Fibroblast of lung (primary cell): Measurements from ENCODE around the gene PDZK1. TPM values are rescaled to one million over a fixed set of nuclear protein-coding genes. Genes with fewer than 3 reads are reported as not detected.

Experiments
- DNase-seq, 2 donors: peaks; one replicate each; pipeline versions ENCODE4 v3.0.0 to v3.0.0-alpha.2; 2010; ENCODE audit warnings: low read depth in 2 of 2
- H2AFZ ChIP-seq: 2 replicates; pipeline ENCODE4 v1.5.1; 2012; ENCODE audit warnings: low read length, control low read depth, inconsistent platforms
- H3K27ac ChIP-seq: 2 replicates; pipeline ENCODE4 v1.5.1; 2011; ENCODE audit warnings: low read length, control low read depth; ENCODE audit not compliant: insufficient read depth
- H3K27me3 ChIP-seq: 2 replicates; pipeline ENCODE4 v1.5.1; 2011; ENCODE audit warnings: mild to moderate bottlenecking, low read length; ENCODE audit not compliant: control insufficient read depth, insufficient read depth
- H3K36me3 ChIP-seq: 2 replicates; pipeline ENCODE4 v1.5.1; 2011; ENCODE audit warnings: low read length; ENCODE audit not compliant: control insufficient read depth, insufficient read depth
- H3K4me1 ChIP-seq: 2 replicates; pipeline ENCODE4 v1.5.1; 2011; ENCODE audit warnings: low read length; ENCODE audit not compliant: control insufficient read depth, insufficient read depth; ENCODE audit errors: extremely low read depth
- H3K4me2 ChIP-seq: 2 replicates; pipeline ENCODE4 v1.5.1; 2011; ENCODE audit warnings: low read length, control low read depth; ENCODE audit not compliant: insufficient read depth; ENCODE audit errors: extremely low read depth
- H3K4me3 ChIP-seq, 4 experiments: fragments of 200-600 bp in 1 of 4; sonication (generic) in 1 of 4; replicated peaks in 1 of 4; 2 replicates each; pipeline ENCODE4 v1.5.1; 2011 to 2016; ENCODE audit warnings: low read length in 4 of 4, low read depth in 3 of 4, mild to moderate bottlenecking in 3 of 4, control low read depth in 2 of 4, inconsistent platforms in 1 of 4, mixed read lengths in 1 of 4; ENCODE audit not compliant: insufficient read depth in 1 of 4; ENCODE audit errors: control extremely low read depth in 1 of 4
- H3K79me2 ChIP-seq: 2 replicates; pipeline ENCODE4 v1.5.1; 2012; ENCODE audit warnings: mild to moderate bottlenecking, low read length, inconsistent platforms; ENCODE audit not compliant: control insufficient read depth, insufficient read depth
- H3K9ac ChIP-seq: 2 replicates; pipeline ENCODE4 v1.5.1; 2011; ENCODE audit warnings: mild to moderate bottlenecking, low read length, control low read depth; ENCODE audit not compliant: insufficient read depth
- H3K9me3 ChIP-seq: 2 replicates; pipeline ENCODE4 v1.5.1; 2012; ENCODE audit warnings: low read depth, low read length; ENCODE audit not compliant: control insufficient read depth, insufficient read depth
- H4K20me1 ChIP-seq: 2 replicates; pipeline ENCODE4 v1.5.1; 2011; ENCODE audit warnings: low read length; ENCODE audit not compliant: control insufficient read depth, insufficient read depth; ENCODE audit errors: extremely low read depth
- EZH2 ChIP-seq: IDR thresholded peaks from 2 replicates; pipeline ENCODE4 v1.5.1; 2012; ENCODE audit warnings: low read length, control low read depth, mild to moderate bottlenecking; ENCODE audit errors: missing control alignments
- polyA plus RNA-seq, 2 donors: library from polyadenylated mRNA; depleted of rRNA in 1 of 2; stranded (reverse) in 1 of 2; unstranded in 1 of 2; fragments of >200 nt; gene quantifications; 2 replicates each; pipeline ENCODE4 v1.2.1, GENCODE V29; 2011 to 2012; ENCODE audit warnings: missing spikeins in 1 of 2
- total RNA-seq: library from RNA; depleted of rRNA; stranded (reverse); fragments of >200 nt; gene quantifications from 2 replicates; pipeline ENCODE4 v1.2.1, GENCODE V29; 2014
- TF ChIP-seq, protein P1 (sequence below), 2 donors: IDR thresholded peaks in 1 of 2; conservative IDR thresholded peaks in 1 of 2; 1 replicate in 1 of 2; 2 replicates in 1 of 2; pipeline ENCODE4 v1.5.1; 2011 to 2012; ENCODE audit warnings: low read length in 2 of 2, control low read depth in 1 of 2, inconsistent platforms in 1 of 2, low read depth in 1 of 2, mild to moderate bottlenecking in 1 of 2

Gene PDZK1
- total and polyA plus RNA-seq, 2 donors (not counting 1 experiment from before 2014, with no cell fraction given), result 0.91 to 1.5 TPM

DNA sequence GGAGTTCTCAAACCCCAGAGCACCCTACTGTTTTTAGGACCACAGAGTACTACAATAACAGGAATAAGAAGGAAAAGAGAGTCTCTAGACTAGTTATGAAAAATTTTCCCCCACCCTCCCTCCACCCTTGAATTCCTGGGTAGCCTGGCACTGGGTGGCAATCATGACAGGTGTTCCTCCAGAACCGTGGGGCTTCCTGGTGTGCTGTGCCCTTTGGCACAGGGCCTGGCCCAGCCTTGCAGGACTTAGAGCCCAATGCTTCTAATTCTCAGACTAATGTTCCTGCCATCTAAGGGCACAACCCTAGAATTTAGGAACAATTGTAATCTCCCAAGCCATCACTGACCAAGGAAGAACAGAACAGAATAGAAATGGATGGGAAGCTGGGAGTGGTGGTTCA lies 10.7 kb upstream of the PDZK1 start:
- no peak overlapping the region for H3K27ac ChIP-seq

GRCh38 chr1:145716641-145717345 lies 9.6 kb upstream of the PDZK1 start:
- no peak overlapping the region for H3K27ac ChIP-seq
- no peak overlapping the region for H3K4me2 ChIP-seq
- H3K79me2 ChIP-seq, result no peaks in the 10 kb centered on the region
- H3K27me3 ChIP-seq, result no peaks in the 10 kb centered on the region
- H3K9ac ChIP-seq, result no peak overlapping the region
- H3K36me3 ChIP-seq, result no peaks in the 10 kb centered on the region
- peaks cover 10% of the 10 kb centered on the region for H3K4me1 ChIP-seq
- H3K9me3 ChIP-seq, result no peaks in the 10 kb centered on the region
- H2AFZ ChIP-seq, result no peak overlapping the region
- H3K4me3 ChIP-seq, result no peak overlapping the region
- no peak for DNase-seq
- no peaks in the 10 kb centered on the region for H4K20me1 ChIP-seq
- TF ChIP-seq, protein P1, sequence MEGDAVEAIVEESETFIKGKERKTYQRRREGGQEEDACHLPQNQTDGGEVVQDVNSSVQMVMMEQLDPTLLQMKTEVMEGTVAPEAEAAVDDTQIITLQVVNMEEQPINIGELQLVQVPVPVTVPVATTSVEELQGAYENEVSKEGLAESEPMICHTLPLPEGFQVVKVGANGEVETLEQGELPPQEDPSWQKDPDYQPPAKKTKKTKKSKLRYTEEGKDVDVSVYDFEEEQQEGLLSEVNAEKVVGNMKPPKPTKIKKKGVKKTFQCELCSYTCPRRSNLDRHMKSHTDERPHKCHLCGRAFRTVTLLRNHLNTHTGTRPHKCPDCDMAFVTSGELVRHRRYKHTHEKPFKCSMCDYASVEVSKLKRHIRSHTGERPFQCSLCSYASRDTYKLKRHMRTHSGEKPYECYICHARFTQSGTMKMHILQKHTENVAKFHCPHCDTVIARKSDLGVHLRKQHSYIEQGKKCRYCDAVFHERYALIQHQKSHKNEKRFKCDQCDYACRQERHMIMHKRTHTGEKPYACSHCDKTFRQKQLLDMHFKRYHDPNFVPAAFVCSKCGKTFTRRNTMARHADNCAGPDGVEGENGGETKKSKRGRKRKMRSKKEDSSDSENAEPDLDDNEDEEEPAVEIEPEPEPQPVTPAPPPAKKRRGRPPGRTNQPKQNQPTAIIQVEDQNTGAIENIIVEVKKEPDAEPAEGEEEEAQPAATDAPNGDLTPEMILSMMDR (conservative IDR thresholded peaks at IDR 0.05 in 1 of 2, IDR thresholded peaks at IDR 0.05 in 1 of 2; ENCODE audit: low read depth in 1 of 2, low read length in 2 of 2), result no peak
- no peak for TF ChIP-seq EZH2

More for the DNA sequence above, 10.7 kb upstream of the PDZK1 start:
- Histone ChIP-seq H3K4me1 (peaks cover 11% of the 10 kb centered on the region), H3K79me2 (no peaks in the 10 kb centered on the region), H3K4me2 (no peak overlapping the region), H3K9ac (no peak overlapping the region), H3K36me3 (no peaks in the 10 kb centered on the region), H3K4me3 (no peak overlapping the region), H4K20me1 (no peaks in the 10 kb centered on the region), H3K9me3 (no peaks in the 10 kb centered on the region), H3K27me3 (no peaks in the 10 kb centered on the region), H2AFZ (no peak overlapping the region)
- DNase-seq, result no peak
- TF ChIP-seq EZH2, result no peak
- TF ChIP-seq, protein P1 (conservative IDR thresholded peaks at IDR 0.05 in 1 of 2, IDR thresholded peaks at IDR 0.05 in 1 of 2; ENCODE audit: low read depth in 1 of 2, low read length in 2 of 2), result no peak

DNA sequence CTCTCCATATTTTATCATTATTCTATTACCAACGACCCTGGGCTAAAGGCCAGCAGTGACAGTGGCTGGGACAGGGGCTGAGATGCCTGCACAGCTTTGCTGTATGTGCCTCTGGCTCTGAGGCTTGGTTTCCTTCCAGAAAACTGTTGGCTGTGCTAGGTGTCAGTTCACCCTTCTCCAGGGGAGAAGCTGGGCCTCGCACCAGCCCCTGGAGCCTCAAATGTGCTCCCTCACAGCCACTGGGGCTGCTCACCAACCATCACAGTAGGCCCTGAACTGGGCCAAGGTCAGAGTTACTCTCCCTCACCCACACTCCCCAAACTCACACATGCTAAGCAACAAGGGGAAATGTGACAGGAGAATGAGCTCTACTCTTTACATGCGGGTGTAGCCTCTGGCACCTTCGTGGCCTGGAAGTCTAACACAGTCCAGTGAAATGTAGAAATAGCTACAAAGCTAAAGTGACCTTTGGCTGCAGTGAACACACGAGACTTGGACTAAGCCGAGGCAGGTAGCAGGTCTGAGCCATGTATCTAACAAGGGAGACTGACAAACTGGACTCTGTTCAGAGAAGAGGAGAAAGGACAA lies 7.5 kb upstream of the PDZK1 start:
- Histone ChIP-seq H3K4me1 (no peaks in the 10 kb centered on the region), H3K4me3 (no peak overlapping the region), H3K9me3 (no peaks in the 10 kb centered on the region), H3K79me2 (no peaks in the 10 kb centered on the region), H3K4me2 (no peak overlapping the region), H2AFZ (no peak overlapping the region), H4K20me1 (no peaks in the 10 kb centered on the region), H3K36me3 (no peaks in the 10 kb centered on the region), H3K27me3 (no peaks in the 10 kb centered on the region), H3K9ac (no peak overlapping the region), H3K27ac (no peak overlapping the region)
- no peak for TF ChIP-seq EZH2
- TF ChIP-seq, protein P1 (conservative IDR thresholded peaks at IDR 0.05 in 1 of 2, IDR thresholded peaks at IDR 0.05 in 1 of 2; ENCODE audit: low read depth in 1 of 2, low read length in 2 of 2), result no peak
- DNase-seq, result no peak
